Daoy (cell line): Measurements from ENCODE around the gene VPS37C. TPM values are rescaled to one million over a fixed set of nuclear protein-coding genes. Genes with fewer than 3 reads are reported as not detected.

Experiments used
- DNase-seq: peaks from one replicate; pipeline ENCODE4 v3.0.0-alpha.2; 2015; ENCODE audit warnings: low read depth
- total RNA-seq: library from RNA; depleted of rRNA; stranded (reverse); fragments of >200 nt; shearing (Covaris generic); gene quantifications from 2 replicates; pipeline ENCODE4 v1.2.3, GENCODE V29; 2014

Gene VPS37C
- total RNA-seq, 1 experiment from 2014 or later, result 11.5 TPM

DNA sequence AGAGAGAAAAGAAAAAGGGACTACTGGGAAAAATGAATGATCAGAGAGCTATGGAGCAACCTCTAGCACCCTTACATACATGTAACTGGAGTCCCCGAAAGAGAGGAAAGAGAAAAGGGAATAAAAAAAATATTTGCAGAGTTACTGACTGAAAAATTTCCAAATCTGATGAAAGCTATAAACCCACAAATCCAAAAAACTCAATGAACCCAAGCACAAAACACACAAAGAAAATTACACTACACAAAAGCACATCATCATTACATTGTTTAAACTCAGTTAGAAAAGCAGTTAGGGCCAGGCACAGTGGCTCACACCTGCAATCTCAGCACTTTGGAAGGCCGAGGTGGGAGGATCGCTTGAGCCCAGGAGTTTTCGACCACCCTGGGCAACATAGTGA lies 6.7 kb downstream of the VPS37C start:
- DNase-seq, result no peak

DNA sequence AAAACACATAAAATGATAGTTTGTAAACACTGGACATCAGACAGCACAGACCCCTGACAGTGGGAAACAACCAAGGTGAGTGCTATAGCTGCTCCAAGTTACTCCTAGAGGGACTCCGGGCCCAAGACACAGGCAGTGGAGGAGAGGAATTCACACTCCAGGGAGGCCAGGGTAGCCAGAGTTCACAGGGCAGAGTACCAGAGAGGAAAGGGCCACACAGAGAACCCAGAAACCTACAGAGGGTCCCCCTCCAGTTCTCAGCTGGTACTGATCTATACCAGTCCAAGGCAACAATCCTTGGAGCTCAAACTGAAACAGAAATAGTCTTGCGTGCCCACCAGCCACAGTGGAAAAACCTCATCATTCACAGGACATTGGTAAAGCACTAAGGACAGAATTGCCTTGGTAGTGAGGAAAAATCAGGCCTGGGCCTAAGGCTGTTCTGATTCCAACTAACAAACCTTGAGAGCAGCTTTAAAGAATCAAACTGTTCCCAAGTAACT lies 7.6 kb downstream of the VPS37C start:
- DNase-seq, result no peak

DNA sequence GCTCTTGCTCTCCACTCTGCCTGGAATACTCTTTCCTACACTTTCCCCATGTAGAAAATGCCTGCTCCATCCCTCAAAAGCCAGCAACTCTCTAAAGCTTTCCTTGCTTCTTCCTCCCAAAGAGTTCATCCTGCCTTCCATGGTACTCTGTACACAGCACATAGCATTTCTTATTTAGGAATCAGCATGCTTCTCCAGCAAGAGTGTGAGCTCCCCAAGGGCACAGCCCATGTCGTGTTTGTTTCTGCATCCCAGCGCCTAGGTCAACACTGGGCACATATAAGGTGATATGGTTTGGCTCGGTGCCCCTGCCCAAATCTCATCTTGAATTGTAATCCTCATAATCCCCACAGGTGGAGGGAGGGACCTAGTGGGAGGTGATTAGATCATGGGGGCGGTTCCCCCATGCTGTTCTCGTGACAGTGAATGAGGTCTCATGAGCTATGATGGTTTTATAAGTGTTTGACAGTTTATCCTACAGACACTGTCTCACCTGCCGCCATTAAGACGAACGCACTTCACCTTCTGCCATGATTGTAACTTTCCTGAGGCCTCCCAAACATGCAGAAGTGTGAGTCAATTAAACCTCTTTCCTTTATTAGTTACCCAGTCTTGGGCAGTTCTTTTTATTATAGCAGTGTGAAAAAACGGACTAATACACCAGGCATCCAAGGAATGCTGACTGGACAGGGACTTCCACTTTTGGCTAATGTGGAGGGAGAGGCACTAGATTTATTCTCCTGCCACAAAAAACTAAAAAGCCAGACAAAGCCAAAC lies 8.2 kb downstream of the VPS37C start:
- peak; percentile 67 for DNase-seq

DNA sequence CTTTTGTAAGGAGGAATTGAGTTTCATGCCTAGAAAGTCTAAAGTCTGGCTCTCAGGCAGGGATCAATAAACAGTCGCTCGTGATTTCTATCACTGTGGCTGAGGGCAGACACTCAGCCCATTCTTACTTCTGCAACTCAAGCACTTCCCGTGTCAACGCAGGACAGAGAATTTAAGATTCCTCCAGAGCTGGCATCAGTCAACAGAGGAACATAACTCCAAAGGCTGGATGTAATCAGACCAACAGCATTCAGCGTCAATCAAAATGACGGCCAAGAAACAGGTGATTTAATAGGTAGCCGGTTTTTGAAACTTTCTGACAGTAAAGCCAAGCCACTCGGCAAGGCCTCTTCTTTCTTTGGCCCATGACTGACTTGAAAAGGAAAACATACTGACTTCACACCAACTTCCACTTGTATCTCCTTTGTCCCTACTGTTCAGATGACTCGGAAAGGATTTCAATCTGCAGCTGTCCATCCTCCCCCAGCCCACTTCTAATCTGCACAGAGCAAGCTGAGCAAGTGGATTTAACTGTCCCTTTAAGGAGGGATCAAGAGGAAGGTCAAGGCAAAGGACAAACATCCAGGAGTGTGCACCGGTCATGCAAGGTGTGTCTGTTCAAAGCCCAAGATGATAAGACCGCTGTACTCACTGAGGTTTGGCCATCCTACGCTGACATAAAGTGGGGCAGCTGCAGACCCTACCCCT lies 9.5 kb downstream of the VPS37C start:
- no peak for DNase-seq

DNA sequence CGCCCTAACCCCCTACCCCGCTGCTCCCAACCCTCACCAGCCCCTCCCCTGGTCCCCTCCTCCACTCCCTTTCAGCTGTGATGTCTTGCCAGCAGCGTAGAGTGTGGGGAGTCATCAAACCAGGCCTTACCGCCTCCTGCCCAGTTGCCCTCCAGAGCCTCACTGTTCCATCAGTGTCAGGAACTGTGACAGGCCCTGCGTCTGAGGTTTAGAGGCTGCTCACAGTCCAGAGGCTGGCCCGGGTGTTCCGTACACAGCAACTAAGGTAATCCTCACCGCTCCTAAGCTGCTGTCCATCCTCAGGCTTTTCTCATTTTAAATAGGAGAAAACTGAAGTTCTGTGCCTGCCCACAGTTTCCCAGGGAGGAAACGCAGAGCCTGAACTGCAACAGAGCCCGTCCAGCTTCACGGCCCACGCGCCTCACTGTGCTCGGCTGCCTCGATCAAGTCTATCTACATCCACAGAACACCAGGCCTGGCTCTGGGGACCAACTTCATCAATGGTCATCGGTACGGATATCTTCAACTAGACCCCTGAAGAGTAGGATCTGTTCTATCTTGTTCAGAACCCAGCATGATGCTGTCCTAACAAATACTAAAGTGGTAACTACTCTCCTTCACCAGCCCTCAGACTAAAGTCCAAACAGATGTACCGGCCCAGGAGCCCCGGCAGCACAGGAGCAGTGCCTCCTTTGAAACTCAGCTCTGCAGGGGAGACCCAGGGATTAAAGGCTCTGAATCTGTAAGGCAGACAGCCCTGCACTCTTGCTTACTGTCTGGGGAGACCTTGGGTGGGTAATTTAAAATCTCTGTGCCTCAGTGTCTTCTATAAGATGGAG lies 10.3 kb downstream of the VPS37C start:
- no peak for DNase-seq

DNA sequence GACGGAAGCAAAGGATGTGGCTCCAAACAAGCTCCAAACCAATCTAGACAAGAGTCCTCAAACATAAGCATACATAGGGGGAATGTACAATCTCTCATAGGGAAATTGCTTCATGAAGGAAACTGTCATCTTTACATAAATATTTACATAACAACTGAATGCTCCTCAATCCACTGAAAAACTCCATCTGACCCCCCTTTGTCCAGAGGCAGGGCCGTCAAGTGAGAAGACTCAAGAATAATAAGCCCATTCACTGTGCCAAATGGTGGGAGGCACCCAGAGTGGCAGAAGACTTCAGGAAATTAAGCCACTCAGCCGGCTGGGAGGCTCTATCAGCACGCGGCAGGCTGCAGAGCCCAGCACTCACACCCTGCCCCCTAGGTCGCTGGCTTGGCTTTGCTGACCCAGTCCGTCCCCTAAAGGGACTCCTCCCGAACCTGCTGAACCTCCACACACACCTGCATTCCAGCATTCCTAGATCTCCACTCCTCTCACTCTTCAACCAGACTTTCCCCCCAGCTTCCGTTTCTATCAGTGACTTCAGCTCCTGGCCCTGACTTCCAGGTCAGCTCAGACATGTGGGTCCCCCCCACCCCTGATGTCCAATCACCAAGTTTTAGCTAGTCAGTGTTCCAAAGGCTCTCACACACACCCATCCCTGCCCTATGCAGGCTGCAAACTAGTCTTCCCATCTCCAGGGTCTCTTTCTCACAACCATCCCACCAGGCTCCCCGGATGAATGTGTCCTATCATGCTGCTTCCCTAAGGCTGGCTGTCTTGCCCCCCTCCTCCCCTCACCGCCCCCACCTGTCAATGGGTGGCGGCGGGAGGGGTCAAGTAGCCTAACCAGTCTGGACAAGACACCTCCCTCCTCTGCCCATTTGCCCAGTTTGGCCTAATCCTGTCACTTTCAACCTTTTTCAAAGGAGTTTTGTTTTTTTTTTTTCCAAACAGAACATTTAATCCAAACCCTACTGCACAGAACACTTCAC lies 11.3 kb downstream of the VPS37C start:
- DNase-seq, result no peak

DNA sequence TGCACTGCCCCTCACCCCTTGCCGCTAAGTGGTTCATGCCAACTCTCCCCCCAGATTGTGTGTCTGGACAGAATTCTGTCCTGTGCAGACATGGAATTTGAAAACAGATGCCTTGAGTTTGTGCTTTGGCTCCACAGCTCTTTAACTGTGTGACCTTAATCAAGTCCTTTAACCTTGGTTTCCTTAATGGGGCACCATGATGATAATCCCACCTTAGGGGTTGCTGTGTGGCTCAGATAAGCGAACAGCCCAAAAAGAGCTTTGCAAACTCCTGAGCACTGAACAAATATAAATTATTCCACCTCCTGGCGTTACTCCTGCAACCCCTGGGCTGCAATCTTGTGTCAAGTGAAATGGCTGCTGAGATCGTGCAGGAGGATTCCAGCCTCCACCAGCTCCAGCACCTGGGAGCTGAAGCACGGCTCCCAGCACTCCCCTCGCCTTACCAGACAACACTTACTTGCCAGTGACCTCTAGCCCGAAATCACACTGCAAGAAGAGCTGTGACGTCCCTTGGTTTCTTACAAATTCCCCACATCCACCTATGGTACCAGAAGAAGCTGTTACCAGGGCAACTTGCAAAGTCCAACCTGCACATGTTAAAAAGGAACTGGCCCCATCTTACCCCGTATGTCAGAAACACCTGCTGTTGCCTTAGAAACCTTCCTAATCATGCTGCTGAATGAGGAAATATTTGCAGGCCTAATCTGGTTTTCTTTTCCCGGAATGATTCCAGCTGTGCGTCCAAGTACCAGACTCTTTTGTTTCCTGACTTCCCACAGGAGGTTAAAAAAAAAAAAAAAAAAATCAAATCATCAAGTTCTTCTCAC lies 13.2 kb downstream of the VPS37C start:
- DNase-seq, result no peak

DNA sequence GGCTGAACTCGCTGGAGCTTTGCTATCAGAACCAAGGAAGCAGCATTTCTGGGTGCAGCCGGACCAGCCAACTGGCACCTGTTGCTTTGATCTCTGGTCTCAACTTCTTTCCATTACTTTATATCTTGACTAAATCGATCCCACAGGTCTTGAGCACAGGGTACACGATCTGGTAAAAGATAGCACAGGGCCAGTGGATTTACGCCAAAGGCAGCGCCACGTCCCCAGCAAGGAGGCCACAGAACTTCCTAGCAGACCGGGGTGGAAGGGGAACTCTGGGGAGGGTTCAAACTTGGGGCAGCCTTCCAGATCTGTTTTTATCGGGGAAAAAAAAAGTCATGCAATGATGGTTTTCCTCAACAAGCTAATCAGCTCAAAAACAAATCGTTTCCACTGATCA lies 14.0 kb downstream of the VPS37C start:
- no peak for DNase-seq

DNA sequence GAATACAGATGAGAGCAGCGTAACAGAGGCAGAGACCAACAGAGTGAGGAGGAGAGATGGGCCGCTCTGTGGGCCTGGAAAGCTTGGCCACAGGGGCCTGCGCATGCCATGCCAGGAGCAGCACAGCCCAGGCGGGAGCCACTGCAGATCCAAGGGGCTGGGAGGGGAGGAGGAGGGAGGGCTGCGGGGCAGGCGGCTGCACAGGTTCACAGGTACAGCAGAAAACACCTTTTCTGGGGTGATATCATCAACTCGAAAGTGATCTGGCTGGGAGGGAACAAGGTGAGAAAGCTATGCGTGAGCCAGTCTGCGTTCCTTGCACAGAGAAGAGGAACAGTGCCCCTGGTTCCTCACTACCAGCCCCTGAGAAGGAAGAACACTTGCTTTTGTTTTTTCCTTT lies 14.8 kb downstream of the VPS37C start:
- no peak for DNase-seq

DNA sequence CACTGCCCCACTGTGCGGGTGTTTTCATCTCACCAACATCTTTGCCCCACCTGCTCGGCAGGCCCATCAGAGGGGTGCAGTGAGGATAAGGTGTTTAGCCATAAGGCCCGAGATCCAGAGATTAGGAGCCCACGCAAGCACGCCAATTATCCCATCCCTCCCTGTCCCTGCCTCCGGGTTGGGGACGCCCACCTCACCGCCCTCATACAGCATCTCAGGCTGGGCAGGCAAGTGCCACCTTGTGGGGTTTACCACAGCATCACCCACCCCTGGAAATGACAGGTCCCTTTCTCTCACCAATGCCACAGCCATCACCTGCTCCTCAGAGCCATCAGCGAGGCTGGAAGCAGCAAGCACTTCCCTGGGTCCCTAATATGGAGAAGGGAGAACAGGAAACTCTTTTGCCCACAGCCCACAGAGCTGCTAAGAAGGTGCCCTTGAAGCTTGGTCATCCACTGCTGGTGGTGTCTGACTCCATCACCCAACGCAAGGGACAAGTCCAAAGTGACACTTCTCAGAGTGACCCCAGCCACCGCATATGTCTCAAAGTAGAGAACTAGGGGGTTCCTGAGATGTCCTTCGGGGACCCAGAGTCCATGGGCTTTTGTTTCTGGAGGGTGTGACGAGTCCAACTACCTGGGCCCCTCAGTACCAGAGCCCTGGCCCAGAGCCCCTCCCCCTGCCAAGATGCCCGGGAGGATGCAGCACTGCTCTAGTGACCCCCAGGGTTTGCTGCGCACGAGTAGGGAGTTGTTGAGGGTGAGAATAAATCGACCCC lies 15.8 kb downstream of the VPS37C start:
- DNase-seq, result no peak

DNA sequence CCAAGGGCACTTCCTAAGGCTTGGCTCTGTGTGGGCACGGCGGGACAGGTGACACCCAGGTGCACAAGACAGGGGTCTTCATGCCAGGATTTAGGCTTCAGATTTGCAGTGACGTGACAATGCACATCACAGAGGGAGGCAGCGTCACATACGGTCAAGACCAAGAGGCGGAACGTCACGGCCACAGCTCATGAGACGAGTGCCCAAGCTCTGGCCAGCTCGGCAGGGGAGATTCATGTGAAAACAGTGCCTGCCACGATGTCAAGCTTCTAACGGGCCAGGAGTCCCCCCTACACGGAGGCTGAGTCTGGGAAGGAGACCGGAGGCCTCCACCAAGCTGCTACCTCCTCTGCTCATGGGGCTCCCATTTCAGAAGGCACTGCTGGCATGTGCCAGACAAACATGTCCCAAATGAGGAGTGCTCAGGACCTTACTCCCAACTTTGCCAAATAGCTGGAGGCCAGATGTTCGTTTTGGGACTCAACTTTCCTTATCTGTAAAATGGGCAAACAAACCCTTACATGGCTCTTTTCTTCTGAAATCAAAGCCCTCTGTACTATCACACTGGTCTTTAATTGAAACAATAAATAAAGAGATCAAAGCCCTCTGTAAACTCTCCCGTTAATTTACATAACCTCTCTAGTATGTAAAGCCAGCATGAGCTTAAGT lies 16.6 kb downstream of the VPS37C start:
- DNase-seq, result no peak

DNA sequence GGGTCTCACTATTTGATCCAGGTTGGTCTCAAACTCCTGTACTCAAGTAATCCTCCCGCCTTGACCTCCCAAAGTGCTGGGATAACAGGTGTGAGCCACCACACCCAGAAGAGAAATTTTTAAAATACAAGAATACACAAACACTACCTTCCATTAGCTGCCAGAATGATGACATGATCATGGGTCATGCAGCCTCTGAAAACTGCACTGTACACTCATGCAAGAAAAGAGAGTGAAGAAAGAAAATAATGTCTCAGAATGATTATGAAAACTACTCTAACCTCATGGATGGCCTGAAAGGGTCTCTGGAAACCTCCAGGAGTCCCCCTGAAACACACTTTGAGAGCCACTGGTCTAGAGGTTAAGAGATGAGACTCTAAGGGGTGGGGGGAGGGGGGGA lies 18.8 kb downstream of the VPS37C start:
- DNase-seq, result no peak

DNA sequence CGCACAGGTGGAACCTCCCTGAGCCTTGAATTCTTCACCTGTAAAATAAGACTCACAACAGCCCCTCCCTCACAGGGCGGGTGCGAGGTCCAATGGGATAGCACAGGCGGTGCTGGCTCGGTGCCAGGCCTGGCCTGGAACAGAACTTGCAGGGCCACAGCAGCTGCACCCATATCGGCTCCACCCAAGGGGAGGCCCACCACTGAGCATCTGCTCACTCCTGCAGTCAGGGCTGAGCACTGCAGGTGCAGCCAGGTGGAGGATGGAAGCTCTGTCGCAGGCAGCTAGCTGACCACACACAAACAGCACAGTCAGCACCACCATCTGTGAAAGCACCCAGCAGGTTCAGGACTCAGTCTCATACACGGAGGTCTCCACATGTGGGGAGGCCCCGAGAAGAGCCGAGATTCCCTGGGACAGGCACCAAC lies 19.6 kb downstream of the VPS37C start:
- DNase-seq, result no peak

DNA sequence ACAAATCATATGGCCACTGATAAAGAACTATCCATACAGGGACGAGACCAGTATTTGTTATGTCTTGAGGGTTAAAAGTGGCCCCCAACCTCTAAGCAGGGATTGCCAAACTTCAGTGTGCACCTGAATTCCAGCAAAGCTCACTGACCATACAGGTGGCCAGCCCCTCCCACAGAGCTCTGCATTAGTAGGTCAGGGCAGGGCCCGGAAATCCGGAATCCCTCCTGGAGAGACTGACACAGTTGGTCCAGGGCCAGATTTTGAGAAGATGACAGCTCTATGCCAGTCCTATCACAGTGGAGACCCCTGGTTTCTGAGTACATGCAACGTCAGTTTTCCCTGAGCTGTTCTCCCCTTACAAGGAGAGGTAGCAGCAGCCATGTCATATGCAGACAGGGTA lies 20.8 kb downstream of the VPS37C start:
- DNase-seq, result no peak

DNA sequence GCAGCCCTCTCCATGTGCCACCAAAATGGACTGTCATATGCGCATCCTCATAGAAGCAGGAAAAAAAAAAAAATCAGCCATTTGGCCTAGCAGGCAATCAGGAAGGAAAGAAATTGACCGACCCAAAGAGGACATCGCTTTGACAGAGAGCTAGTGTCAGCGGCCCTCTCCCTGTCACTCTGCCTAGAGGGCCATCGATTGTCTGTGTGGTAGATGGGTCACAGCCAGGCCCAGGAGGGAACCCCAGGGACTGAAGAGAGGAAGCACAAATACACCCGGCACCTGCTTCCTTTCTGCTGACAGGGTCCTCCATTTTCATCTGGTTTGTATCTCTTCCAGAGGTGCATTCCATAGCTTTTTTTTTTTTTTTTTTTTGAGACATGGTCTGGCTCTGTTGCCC lies 21.8 kb downstream of the VPS37C start:
- no peak for DNase-seq

DNA sequence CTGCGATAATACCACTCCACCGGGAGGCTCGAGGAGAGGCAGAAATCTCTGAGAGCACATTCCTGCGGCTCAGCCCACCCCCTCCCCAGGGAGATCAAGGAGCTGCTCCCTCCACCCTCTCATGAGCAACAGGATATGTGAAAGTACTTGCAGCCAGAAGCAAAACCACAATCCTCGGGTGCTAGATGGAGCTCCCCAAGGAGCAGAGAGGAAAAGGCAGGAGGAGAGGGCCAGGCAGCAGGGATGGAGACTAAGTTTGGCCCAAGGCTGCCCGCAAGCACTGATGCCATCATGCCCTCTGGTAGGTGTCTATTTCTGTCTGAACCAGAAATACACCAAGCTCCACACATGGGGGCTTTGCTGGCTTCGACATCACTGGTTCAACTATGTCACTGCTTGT lies 22.3 kb downstream of the VPS37C start:
- peak; percentile 86 for DNase-seq

DNA sequence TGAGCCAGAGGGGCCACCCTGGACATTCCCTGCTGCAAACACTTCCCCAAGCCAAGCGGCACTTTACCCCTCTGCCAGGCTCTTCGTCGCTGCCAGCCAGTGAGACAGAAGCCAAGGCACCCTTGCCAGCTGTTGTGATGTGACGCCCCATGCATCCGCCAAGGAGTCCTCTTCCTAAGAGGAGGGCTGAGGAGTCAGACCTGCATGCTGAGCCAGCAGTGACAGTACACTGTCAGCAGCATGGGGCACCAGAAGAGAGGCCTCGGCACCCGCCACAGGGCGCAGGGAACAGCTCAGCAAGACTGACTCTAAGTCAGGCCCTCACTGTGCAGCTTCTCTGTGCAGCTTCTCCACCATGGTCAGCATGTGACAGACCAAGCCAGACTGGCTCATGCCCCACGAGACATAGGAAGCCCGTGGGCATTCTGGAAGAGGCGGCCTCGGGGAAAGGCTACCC lies 26.4 kb downstream of the VPS37C start:
- DNase-seq, result no peak

DNA sequence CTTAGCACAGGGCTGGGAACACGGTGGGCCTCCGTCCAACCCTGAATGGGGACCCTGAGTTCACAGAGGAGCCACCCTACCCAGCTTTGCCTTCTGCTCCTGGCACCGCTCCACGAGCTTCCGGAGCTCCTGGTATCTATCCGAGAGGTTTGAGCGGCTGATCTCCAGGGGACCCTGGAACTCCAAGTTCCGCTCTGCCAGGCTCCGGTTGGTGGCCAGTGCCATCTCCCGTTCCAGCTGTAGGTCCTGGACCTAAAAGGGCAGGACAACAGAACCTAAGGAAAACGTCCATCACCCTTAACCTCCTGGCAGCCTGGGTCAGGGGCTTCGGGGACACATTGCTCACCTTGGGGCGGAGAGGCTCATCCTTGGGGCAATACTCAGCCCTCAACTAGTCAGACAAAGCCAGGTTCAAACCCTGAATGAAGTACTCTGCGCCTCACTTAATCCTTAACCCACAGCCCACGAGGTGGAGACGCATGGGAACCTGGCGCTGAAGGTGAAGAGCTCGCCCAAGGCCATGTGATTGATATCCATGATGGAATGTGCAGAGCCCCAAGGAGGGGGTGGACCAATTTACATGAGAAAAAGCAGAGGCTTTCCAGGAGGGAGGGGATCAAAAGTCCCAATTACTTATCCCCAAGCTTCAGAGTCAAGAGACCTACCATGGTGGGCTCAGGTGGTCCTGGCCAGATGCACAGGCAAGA lies 27.1 kb downstream of the VPS37C start:
- no peak for DNase-seq
